Activated CD4-positive, alpha-beta T cell treated with anti-CD3 and anti-CD28 coated beads, Interleukin-2, amount 50 U/mL, for 4 hours (primary cell): ENCODE measurements around the gene PTH2.
"Not testable (repeated sequence)": the region's sequence is repeated elsewhere in the genome, so short reads cannot be mapped to it uniquely, and the experiment has no call there.

Experiments
- DNase-seq, 2 experiments: peaks; one replicate each; pipeline ENCODE4 v3.0.0-alpha.2; 2020

Gene PTH2, protein sequence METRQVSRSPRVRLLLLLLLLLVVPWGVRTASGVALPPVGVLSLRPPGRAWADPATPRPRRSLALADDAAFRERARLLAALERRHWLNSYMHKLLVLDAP

DNA sequence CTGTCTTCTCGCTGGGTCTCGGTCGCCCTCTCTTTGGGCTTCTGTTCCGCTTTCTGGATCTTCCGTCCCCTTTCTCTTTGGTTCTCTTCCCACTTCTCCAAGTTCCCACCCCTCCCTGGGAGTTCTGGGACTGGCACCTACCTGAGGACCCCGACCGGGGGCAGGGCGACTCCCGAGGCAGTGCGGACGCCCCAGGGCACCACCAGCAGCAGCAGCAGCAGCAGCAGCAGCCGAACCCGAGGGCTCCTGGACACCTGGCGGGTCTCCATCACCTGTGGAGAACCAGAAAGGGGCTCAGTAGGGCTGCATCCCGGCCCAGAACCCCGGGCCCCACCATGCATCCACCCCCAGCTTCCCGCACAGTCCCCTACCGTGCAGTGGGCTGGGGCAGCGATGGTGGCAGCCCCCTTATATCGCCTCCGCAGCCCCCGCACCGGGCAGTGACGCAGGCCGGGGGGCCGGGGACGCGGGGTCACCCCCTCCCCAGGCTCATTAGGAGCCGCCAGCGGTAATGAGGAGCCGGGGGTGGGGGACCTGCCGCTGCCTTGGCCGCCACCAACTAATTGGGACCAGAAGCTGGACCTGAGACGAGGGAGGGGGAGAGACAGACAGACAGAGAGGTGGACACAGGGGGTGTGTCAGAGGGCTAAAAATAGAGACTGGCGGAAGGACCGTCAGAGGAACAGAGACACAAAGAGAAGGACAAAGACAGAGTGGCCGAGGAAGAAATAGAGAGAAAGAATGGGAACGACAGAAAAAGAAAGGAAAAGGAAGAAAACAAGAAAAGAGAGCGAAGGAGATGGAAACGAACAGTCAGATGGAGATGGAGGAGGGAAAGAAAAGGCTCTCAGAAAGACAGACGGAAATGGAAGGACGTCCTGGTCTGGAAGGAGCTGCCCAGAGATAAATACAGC lies at the start of gene PTH2:
TSS of gene PTH2 (minus strand) at position 371 of the 914 bp plus-strand sequence. CDS start at position 269, 102 bp downstream.
- DNase-seq = no peak

DNA sequence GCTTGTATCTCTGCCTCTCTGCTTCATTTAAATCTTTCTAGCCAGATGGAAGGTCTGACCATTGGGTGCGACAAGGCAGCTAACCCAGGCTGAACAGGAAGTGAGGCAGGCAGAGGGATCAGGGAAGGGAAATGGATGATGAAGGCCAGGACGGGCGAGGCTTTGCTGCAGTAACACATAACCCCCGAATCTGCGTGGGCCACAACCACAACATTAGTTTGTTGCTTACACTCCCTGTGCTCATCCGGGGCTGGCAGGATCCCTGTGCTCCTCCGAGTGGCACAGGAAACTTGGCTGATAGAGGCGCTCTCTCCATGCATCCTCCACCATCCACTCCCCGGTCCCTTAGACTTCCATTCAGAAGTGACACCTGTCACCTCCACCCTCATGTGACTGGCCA lies 49.7 kb upstream of the PTH2 start:
- DNase-seq = no peak

DNA sequence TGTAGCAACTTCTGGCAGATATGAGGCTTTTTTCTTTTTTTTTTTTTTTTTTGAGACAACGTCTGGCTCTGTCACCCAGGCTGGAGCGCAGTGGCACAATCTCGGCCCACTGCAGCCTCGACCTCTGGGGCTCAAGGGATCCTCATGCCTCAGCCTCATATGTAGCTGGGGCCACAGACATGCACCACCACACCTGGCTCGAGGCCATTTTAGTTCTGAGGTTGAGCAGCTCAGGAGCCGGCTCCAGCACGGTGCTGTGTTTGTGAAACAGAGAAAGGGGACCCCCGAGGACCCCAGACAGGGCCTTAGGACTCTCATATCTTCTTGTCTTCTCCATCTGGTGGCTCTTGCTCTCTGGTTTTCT lies 47.4 kb upstream of the PTH2 start:
- DNase-seq = no peak

DNA sequence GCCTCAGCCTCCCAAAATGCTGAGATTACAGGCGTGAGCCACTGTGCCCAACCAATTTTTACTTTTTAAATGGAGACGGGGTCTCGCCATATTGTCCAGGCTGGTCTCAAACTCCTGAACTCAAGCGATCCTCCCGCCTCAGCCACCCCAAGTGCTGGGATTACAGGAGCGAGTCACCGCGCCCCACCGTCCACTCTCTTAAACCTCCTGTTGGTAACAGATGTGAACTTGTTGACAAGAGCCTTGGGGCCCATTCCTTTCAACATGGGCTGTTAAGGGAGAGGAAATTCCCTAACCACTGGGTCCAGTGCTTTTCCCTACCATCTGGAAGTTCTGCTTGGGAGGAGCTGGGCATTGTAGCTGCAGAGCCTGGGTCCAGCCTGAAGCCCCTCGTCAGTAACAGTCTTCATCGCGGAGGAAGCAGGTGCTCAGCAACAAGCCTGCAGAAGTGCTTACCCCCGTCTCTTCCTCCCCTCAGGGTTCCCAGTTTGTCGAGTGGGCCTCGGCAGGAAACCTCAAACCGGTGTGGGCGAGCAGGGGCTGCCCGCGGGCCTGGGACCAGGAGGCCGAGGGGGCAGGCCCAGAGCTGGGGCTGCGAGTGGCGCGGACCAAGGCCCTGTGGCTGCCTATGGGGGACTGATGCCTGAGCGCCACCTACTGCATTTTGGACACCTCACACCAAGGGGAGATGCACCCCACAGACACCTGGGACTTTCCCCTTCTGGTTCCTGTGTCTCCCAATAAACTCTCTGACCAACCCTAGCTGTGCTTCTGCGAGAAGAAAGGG lies 46.8 kb upstream of the PTH2 start:
- DNase-seq = peak; percentile 44 to 51

DNA sequence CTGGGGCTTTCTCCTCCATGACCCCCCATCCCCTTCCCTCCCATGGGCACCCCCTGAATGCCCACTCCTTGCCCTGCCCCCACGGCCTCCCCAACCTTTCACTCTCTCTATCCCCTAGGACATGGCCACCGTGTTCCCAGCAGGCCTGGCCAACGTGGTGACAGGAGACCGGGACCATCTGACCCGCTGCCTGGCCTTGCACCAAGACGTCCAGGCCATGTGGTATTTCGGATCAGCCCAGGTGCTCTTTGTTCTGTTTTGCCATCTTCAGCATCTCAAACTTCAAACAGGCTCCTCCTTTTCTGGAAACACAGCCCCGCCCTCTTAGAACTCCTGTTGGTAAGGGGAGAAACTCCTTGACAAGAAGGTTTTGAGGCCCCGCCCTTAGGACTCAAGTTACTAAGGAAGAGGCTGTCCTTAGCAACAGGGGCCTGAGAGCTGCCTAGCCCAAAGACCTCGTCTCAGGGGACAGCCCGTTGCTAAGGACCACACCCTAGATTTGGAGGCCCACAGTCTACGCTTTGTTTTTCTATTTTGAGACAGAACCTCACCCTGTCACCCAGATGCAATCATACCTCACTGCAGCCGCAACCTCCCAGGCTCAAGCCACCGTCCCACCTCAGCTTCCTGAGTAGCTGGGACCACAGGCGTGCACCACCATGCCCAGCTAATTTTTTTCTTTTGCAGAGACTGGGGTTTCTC lies 45.7 kb upstream of the PTH2 start:
- peak; percentile 63 to 65 for DNase-seq

DNA sequence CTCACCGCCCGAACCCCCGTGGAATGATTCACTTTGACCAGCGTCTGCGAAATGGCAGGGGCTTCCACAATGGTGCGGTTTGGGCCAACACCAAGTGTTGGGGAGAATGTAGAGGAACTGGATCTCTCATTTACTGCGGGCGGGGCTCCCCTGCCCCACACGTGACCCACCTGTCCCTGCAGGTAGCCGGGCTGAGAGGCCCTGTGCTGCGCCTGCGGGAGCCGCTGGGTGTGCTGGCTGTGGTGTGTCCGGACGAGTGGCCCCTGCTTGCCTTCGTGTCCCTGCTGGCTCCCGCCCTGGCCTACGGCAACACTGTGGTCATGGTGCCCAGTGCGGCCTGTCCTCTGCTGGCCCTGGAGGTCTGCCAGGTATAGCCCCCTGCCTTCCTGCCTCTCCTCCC lies 45.0 kb upstream of the PTH2 start:
- DNase-seq = no peak

DNA sequence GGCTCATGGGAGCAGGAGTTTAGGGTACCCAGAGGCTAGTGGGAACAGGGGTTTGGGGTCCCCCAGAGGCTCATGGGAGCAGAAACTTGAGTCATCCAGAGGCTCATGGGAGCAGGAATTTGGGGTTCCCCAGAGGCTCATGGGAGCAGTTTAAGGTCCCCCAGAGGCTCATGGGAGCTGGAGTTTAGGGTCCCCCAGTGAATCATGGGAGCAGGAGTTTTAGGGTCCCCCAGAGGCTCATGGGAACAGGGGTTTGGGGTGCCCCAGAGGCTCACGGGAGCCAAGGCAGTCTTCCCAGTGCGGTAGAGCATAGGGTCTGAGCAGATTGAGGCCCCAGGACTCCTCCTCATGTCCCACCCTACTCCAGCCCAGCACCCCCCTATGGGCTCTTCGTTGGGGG lies 42.1 kb upstream of the PTH2 start:
- no peak for DNase-seq

DNA sequence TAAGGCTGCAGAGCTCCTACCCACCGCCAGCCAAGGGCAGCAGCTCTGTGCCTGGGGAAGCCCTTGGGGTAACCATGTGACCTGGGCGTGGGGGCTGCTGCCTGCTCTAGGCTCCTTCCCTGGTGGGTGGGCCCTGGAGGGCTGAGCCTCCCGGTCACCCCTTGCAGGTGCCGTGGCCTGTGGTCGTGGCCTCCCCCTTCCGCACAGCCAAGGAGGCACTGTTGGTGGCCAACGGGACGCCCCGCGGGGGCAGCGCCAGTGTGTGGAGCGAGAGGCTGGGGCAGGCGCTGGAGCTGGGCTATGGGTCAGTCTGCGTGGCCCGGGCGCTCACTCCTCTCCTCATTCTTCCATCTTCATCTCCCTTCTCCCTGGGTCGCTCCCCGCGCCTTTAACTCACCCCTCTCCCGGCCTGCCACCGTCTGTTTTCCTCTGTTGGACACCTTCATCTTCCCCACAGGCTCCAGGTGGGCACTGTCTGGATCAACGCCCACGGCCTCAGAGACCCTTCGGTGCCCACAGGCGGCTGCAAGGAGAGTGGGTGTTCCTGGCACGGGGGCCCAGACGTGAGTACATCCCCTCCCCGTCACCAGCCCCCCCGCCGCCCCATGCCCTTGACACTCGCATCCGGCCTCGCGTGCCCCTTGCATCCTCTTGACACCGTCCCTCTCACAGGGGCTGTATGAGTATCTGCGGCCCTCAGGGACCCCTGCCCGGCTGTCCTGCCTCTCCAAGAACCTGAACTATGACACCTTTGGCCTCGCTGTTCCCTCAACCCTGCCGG lies 40.9 kb upstream of the PTH2 start:
- DNase-seq = no peak

DNA sequence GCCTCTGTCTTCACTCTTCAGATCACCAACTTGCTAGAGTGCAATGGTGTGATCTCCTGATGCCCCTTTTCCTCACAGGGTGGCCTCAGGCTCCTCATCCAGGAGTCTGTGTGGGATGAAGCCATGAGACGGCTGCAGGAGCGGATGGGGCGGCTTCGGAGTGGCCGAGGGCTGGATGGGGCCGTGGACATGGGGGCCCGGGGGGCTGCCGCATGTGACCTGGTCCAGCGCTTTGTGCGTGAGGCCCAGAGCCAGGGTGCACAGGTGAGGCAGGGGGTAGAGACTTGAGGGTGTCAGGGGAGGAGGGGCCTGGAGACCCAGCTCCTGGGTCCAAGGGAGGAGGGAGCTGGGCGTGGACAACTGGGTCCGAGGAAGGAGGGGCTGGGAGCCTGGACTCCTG lies 39.3 kb upstream of the PTH2 start:
- no peak for DNase-seq

DNA sequence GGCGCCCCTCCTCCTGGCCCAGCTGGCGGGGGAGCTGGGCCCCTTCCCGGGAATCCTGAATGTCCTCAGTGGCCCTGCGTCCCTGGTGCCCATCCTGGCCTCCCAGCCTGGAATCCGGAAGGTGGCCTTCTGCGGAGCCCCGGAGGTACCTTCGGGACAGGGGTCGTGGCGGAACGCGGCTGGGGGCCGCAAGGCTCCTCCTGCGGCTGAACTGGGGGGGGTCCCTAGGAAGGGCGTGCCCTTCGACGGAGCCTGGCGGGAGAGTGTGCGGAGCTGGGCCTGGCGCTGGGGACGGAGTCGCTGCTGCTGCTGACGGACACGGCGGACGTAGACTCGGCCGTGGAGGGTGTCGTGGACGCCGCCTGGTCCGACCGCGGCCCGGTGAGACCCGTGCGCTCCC lies 38.4 kb upstream of the PTH2 start:
- no peak for DNase-seq

DNA sequence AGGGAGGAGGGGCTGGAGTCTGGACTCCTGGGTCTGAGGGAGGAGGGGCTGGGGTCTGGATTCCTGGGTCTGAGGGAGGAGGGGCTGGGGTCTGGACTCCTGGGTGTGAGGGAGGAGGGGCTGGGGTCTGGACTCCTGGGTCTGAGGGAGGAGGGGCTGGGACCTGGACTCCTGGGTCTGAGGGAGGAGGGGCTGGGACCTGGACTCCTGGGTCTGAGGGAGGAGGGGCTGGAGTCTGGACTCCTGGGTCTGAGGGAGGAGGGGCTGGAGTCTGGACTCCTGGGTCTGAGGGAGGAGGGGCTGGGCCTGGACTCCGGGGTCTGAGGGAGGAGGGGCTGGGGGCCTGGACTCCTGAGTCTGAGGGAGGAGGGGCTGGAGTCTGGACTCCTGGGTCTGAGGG lies 37.9 kb upstream of the PTH2 start:
- not testable (repeated sequence) for DNase-seq

DNA sequence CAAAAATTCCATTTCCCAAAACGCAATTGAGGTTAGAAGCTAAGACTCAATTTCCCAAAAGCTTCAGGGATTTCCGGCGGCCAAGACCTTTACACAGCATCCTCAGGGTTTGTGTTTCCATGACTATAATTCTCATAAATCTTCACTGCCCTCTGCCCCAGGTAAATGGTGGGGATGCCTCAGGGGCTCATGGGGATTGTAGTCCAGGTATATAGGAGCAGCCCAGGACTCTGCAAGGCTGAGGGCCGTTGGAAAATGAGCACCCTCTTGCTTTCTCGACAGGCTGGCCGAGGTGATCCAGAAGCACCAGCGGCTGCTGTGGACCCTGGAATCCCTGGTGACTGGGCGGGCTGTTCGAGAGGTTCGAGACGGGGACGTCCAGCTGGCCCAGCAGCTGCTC lies 36.1 kb upstream of the PTH2 start:
- no peak for DNase-seq

DNA sequence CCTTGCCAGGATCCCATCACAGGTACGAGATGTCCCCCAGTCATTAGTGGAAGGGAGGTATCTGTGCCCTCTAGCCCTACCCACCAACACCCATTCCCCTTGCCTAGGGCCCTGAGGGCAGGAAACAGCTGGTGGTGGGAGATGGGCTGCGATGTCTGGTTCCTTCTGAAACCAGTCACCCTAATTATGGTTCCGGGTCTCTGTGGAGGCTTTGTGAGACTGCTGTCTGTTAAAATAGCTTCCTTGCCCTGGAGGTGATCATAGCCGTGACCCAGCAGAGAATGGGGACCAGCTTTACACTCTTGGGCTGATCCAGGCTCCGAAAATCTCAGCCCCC lies 35.3 kb upstream of the PTH2 start:
- DNase-seq = no peak

DNA sequence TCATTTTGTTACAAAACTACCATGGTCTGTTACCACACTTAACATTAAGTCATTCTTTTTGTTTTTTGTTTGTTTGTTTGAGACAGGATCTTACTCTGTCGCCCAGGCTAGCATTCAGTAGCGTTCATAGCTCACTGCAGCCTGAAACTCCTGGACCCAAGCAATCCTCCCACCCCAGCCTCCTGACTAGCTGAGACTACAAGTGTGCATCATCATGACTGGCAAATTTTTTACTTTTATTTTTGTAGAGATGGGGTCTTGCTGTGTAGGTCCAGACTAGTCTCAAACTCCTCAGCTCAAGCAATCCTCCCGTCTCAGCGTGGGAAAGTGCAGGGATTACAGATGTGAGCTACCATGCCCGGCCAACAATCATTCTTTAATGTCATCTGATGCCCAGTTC lies 33.1 kb upstream of the PTH2 start:
- no peak for DNase-seq

DNA sequence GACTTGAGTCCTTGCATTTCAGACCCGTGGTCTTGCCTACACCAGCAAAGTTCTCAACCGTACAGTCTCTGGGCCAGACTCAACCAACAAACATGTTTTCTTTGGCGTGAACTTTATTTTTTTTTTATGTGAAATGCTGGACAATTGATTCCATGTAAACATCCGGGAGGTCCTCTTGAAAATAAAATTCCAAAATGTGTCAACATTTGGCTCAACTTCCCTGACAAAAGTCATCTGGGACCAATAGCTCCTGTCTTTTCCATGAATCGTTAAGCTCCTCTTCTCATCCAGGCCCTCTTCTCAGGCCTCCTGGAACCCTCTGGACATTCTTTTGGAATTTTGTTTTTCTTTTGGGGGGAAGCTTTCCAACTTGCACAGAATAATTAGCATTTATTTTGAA lies 32.5 kb upstream of the PTH2 start:
- no peak for DNase-seq

DNA sequence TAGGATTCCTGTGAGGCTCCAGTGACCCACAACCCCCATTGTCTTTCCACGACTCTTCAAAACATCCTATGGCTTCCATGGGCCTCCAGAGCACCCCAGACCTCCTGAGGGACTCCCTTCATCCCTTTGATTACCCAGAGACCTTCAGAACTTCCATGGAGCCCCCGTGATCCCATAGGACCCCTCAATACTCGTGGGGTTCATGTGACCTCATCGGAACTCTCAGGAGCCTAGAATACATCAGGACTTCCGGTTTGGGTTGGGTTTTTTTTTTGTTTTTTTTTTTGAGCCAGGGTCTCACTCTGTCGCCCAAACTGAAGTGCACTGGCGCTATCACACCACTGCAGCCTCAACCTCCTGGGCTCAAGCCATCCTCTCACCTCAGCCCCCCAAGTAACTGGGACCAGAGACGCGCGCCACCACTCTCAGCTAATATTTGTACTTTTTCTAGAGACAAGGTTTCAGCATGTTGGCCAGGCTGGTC lies 30.6 kb upstream of the PTH2 start:
- no peak for DNase-seq

DNA sequence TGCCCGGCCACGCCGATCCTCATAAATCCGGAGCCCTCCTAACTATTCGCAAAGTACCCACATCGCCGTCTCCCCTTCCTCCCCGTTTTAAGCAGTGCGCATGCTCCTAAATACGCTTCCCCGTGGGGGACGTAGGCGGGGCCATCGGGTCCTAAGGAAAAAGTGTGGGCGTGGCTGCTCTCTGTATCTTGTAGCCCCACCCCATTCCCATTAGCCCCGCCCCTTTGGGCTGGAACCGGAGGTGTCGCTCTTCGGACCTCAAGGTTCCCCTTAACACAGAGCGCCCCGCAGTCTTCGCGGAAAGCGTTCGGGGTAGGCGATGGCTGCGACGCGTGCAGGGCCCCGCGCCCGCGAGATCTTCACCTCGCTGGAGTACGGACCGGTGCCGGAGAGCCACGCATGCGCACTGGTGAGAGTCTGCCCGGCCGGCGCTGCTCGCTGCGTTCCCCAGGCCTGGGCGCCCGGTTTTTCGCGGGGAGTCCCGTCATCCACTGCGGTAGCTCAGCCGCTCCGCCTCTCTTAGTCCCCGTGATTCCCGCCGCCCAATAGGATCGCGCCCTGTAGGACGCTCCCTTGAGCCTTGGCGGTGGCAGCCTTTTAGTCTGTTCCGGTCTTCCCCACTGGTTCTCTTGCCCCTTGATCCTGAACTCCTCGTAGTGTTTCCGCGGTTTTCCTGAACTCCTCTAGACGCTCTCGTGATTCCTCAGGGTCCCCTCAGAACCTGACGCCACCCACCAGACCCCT lies 29.9 kb upstream of the PTH2 start, which contains the start of gene ALDH16A1:
TSS of gene ALDH16A1 (plus strand) at position 213 of the 744 bp plus-strand sequence. CDS start at position 320, 107 bp downstream.
- DNase-seq = peak; percentile 95 to 96

DNA sequence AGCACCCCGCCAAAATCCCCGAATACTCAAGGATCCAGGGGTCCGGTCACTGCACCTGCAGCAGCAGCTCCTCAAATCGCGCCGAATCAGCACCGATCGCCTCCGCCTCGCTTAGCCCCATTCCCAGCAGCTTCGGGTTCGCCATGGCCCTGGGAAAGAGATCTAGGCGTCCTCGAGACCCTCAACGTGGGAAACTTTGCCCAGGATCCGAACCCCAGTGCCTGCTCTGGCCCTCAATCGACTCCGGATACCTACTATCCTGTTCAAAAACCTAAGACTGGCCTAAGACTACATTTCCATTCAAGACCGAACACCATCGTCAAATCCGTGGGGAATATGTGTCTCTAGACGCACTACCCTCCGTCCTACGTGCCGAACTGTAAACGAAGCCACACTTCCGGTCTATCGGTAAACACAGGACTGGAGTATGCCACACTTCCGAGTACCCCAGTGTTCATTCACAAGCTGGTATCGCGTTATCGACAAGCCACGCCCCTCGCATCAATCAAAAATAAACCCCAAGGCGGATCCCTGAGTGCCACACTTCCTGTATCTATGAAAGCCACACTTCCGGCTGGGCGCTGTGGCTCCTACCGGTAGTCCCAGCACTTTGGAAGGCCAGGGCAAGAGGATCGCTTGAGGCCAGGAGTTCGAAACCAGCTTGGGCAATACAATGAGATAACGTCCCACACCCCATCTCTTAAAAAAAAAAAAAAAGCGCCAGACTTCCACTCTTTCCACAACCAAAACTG lies 28.4 kb upstream of the PTH2 start, which contains the start of gene PIH1D1:
TSS of gene PIH1D1 (minus strand) at position 385 of the 752 bp plus-strand sequence. CDS start at position 145, 240 bp downstream.
- DNase-seq = peak; percentile 93

DNA sequence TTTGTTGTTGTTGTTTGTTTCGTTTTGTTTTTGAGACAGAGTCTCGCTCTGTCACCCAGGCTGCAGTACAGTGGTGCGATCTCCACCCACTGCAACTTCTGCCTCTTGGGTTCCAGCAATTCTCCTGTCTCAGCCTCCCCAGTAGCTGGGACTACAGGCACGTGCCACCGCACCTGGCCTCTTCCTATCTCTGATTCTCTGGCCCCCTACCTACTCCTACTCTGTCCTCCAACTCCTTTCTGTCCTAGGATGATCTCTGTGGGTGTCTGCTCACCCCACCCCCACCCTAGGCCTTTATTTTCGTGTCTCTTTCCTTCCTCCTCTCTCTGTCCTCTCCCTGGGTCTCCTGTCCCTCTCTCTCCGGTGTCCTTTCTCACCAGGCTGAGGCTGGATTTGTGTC lies 27.2 kb upstream of the PTH2 start:
- no peak for DNase-seq

DNA sequence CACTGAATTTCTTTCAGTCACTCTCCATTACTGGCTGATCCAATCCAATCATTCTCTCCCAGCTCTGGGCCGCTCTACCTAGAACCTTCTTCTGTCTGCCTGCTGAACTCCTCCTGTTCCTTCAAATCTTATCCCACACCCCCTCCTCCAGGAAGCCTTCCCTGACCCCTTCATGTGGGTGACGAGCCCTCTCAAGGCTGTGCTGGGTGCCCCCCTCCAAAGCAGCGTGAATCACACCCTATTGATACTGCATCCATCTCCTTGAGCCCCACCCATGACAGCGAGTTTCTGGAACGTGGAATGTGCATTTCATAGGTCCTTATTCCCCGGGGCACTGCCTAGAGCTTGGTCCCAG lies 25.2 kb upstream of the PTH2 start:
- DNase-seq = no peak
